ENCODE results near the gene FAM107B. TPM values are rescaled to one million over a fixed set of nuclear protein-coding genes. Genes with fewer than 3 reads are reported as not detected.

Gene FAM107B
- total RNA-seq, 1 experiment from 2014 or later: 24.5 TPM

GRCh38 chr10:14602807-14603533, 171.7 kb downstream of the FAM107B start:
- Histone ChIP-seq H3K18ac (ENCODE audit: insufficient read length, low read depth, low read length) (no peak overlapping the region), H4K5ac (ENCODE audit: insufficient read length, low read depth, low read length) (no peak overlapping the region), H3K4me1 (ENCODE audit: insufficient read depth, low read length) (no peaks in the 10 kb centered on the region), H3K23ac (ENCODE audit: insufficient read length, low read depth, low read length) (no peak overlapping the region), H2AFZ (ENCODE audit: low read length) (no peak overlapping the region), H3K4me2 (ENCODE audit: insufficient read depth, insufficient read length, low read length) (peak overlapping the region; percentile 90), H4K91ac (ENCODE audit: insufficient read length, low read depth, low read length) (no peak overlapping the region), H2BK15ac (ENCODE audit: low read depth, low read length) (no peak overlapping the region), H3K9me3 (ENCODE audit: control insufficient read depth, low read depth, low read length) (no peaks in the 10 kb centered on the region), H3K27me3 (ENCODE audit: insufficient read depth, low read length) (no peaks in the 10 kb centered on the region; the same call in 1 of the 2 replicates), H4K20me1 (ENCODE audit: control insufficient read depth, insufficient read depth, insufficient read length) (no peaks in the 10 kb centered on the region), H3K79me2 (ENCODE audit: insufficient read depth, low read length) (no peaks in the 10 kb centered on the region), H3K9ac (ENCODE audit: extremely low read depth, insufficient read length, low read length) (peak overlapping the region; percentile 66), H3K27ac (ENCODE audit: insufficient read length, low read depth, low read length) (no peak overlapping the region), H3K14ac (ENCODE audit: insufficient read depth, low read length) (no peak overlapping the region), H2AK5ac (ENCODE audit: insufficient read length, low read length) (no peak overlapping the region), H3T11ph (ENCODE audit: low read length) (no peak overlapping the region), H2BK12ac (ENCODE audit: insufficient read length, low read depth, low read length) (no peak overlapping the region), H3K56ac (ENCODE audit: insufficient read length, low read depth, low read length) (no peak overlapping the region), H3K23me2 (ENCODE audit: insufficient read length, low read depth, low read length, poor library complexity, severe bottlenecking) (peaks cover 7% of the 10 kb centered on the region), H4K8ac (replicated peaks; ENCODE audit: insufficient read length, low read depth, low read length) (no peak overlapping the region), H2BK120ac (ENCODE audit: low read depth, low read length, poor library complexity, severe bottlenecking) (no peak overlapping the region), H2BK20ac (ENCODE audit: low read depth, low read length, poor library complexity, severe bottlenecking) (no peak overlapping the region), H3K79me1 (ENCODE audit: insufficient read depth, low read depth, low read length, poor library complexity, severe bottlenecking) (no peaks in the 10 kb centered on the region), H3K4ac (ENCODE audit: low read depth, low read length) (no peak overlapping the region), H2BK5ac (ENCODE audit: insufficient read length, low read length) (no peak overlapping the region)
- Mint-ChIP-seq H3K36me3 (ENCODE audit: insufficient read depth in 1 of 3, low read depth in 3 of 3) (peaks cover 3 to 29% (median 28%) of the 10 kb centered on the region in 3 experiments; a peak in 6 of 7 replicates), H3K4me1 (peaks cover 21 to 26% of the 10 kb centered on the region in 2 experiments), H3K27ac (peak overlapping the region in 1 of 3 experiments; percentile 45; a peak in 1 of 7 replicates), H3K27me3 (ENCODE audit: low read depth) (peaks cover 30% of the 10 kb centered on the region), H3K9me3 (no peaks in the 10 kb centered on the region), H3K4me3 (peak overlapping the region; percentile 90 to 93)
- no peak for DNase-seq
- WGBS (ENCODE audit: extremely low coverage, insufficient read length, low lambda C conversion rate): no CpG with 5 or more reads among the region's 9 CpGs
- no peak for TF ChIP-seq CTCF (conservative IDR thresholded peaks at IDR 0.05)

Data from H9 (cell line).